HG03064 (cell line): ENCODE results near the gene EIF4E2.
"Not testable (repeated sequence)": the region's sequence is repeated elsewhere in the genome, so short reads cannot be mapped to it uniquely, and the experiment has no call there.

ENCODE experiments used
- ATAC-seq: cut with Tn5 transposase; IDR thresholded peaks from one replicate; pipeline ENCODE4 v1.9.1; 2021; ENCODE audit warnings: low read depth; ENCODE audit not compliant: unreplicated experiment

EIF4E2 gene

GRCh38 chr2:232521959-232522622 lies 28.4 kb upstream of the EIF4E2 start:
- no peak for ATAC-seq

- ATAC-seq, result no peak
Observed at GRCh38 chr2:232522623-232523401, 27.7 kb upstream of the EIF4E2 start.

DNA sequence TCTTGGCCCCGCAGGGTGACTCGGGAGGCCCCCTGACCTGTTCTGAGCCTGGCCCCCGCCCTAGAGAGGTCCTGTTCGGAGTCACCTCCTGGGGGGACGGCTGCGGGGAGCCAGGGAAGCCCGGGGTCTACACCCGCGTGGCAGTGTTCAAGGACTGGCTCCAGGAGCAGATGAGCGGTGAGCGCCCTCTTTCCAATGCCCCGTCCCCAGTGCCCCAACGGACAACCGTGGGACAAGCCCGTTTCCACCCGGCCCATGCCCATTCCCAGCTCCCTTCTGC lies 27.1 kb upstream of the EIF4E2 start:
- no peak for ATAC-seq

DNA sequence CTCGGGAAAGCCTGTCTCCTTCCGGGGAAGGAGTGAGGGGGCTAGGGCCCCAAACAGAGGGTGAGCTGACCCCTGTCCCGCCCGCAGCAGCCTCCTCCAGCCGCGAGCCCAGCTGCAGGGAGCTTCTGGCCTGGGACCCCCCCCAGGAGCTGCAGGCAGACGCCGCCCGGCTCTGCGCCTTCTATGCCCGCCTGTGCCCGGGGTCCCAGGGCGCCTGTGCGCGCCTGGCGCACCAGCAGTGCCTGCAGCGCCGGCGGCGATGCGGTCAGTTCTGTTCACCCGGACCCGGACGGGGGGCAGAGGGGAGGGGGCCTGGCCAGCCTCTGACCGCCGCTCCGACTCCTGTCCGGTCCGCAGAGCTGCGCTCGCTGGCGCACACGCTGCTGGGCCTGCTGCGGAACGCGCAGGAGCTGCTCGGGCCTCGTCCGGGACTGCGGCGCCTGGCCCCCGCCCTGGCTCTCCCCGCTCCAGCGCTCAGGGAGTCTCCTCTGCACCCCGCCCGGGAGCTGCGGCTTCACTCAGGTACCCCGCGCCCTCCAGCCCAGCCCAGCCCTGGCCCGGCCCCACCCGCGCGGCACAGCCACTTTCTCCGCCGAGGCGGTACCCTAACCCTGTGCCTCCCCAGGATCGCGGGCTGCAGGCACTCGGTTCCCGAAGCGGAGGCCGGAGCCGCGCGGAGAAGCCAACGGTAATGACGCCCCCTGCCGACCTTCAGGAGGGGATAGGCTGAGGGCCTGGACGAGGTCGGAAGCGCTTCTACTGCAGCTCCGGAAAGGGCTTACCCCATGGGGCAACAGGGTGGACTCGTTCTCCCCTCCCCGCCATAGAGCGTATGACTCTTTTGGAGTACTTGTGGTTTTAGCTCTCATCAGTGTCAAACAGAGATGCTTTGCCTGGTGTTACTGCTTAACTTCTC lies 26.5 kb upstream of the EIF4E2 start:
- ATAC-seq, result no peak

DNA sequence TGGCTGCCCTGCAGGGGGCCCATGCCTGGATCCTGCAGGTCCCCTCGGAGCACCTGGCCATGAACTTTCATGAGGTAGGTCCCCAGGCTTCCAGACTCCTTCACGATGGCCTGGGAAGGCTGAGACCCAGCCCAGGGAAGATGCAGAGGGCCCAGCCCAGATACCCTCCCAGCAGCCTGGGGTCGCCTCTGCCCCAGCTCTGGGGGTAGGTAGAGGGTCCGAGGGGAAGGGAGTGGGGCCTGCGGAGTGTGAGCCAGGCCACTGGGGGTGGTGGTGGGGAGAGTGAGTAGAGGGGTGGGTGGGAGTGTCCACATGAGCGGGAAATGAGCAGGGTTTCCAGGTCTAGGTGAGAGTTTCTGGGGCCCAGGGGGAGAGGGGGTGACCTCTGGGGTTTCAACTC lies 25.7 kb upstream of the EIF4E2 start:
- no peak for ATAC-seq

DNA sequence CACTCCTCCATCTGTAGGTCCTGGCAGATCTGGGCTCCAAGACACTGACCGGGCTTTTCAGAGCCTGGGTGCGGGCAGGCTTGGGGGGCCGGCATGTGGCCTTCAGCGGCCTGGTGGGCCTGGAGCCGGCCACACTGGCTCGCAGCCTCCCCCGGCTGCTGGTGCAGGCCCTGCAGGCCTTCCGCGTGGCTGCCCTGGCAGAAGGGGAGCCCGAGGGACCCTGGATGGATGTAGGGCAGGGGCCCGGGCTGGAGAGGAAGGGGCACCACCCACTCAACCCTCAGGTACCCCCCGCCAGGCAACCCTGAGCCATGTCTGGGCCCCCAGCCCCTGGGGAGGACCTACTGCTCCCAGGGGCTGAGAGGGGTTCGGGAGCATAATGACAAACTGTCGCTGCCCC lies 25.3 kb upstream of the EIF4E2 start:
- ATAC-seq, result no peak

GRCh38 chr2:232525791-232526371 lies 24.6 kb upstream of the EIF4E2 start, which contains the start of gene CHRND:
Gene CHRND (plus strand): TSS chr2:232526160. CDS start chr2:232526216, 56 bp downstream.
- ATAC-seq, result no peak

GRCh38 chr2:232526372-232526941 lies 24.0 kb upstream of the EIF4E2 start:
- no peak for ATAC-seq

DNA sequence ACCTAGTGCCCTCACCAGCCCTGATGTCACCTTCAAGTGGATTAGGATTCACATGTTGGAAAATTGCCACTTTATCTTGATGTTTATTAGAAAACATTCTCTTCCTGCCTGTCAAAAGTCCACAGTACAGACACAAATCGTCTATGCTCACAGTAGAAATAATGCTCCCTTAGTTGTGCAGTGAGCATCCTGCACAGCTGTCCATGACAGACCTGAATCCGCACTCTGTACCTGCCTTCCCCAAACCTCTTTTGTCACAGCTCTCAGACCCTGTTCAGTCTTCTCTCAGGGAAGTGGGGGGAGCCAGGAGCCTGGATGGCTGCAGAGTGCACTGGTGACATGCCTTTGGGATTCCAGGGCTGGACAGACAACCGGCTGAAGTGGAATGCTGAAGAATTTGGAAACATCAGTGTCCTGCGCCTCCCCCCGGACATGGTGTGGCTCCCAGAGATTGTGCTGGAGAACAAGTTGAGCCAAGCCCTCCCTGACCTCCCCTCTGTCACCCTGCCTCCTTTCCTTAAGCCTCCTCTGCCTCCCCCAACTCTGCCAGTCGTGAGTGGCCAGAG lies 22.5 kb upstream of the EIF4E2 start:
- ATAC-seq, result no peak

DNA sequence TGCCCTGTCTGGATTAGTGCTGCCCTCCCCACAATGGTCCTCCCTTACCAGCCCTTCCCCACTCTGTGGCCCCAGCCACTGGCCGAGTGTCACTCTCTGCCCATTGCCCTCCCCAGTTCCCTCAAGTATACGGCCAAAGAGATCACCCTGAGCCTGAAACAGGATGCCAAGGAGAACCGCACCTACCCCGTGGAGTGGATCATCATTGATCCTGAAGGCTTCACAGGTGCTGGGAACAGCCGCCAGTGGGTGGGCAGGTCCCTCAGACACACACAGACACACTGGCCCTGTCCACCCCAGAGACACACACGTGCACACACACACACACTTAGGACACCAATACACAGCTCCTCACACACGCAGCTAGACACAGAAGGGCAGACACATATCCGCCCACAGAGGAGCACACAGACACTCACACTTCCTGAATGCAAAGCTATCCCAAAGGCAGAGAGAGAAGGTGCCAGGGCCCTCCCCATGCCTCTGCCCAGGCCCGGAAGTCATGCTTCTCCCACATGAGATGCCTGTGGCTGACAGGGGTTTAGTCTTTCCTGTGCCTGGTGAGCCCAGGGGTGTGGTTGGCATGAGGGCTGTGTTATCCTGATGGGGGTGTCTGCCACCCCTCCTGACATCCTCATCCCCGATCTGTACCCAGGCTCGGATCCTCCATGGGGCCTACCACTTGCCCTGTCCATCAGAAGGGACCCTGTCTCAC lies 21.6 kb upstream of the EIF4E2 start:
- no peak for ATAC-seq

GRCh38 chr2:232529806-232530547 lies 20.5 kb upstream of the EIF4E2 start:
- ATAC-seq, result no peak

DNA sequence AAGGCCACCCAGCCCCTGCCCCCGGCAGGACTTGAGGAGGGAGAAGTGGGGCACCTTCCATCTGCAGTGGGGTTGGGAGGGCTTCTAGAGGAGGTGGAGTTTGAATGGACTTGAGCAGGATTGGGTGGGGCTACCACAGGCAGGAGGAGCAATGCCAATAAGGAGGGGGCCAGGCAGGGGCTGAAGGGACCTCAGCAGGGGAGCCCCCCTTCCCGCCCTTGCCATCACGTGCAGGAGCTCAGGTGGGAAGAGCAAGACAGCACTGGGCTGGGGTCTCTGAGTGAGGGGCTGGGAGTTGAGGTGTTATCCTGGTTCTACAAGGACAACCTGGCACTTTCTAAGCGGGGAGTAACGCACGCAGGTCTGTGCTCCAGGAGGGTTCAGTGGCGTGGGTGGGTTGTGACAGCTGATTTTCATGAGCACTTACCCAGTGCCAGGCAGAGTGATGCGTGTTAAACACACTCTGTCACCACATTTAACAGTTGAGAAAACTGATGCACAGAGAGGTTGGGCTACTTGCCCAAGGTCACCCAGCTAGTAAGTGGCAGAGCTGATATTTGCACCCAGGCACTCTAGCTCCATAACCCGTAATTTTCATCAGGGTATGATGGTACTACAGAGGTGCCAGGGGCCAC lies 19.7 kb upstream of the EIF4E2 start:
- ATAC-seq, result no peak

DNA sequence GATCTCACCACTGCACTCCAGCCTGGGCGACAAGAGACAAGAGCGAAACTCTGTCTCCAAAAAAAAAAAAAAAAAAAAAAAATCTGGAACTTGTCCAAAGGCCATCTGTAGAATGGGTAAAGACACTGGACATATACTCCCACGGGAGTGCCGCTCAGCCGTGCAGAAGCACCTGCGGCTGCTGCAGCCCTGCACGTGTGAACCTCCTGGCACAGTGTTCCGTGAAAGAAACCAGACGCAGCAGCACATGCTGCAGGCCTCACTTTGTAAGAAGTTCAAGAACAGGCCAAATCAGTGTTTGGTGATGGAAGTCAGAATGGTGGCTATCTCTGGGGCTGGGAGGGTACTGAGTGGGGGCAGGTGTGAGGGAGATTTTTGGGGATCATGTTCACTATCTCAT lies 18.1 kb upstream of the EIF4E2 start:
- no peak for ATAC-seq

DNA sequence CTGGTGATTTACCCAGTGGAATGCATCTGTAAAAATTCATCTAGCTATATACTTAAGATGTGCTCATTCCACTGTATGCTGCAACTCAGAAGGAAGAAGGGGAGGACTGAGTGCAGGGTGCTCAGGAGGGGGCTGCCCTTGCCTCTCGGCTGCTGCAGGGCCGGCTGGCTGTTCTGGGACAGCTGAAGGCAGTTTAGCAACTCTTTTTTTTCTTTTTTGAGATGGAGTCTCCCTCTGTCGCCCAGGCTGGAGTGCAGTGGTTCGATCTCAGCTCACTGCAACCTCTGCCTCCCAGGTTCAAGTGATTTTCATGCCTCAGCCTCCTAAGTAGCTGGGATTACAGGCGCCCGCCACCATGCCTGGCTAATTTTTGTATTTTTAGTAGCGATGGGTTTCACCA lies 17.7 kb upstream of the EIF4E2 start:
- not testable (repeated sequence) for ATAC-seq

GRCh38 chr2:232533944-232534710 lies 16.4 kb upstream of the EIF4E2 start:
- ATAC-seq, result no peak

DNA sequence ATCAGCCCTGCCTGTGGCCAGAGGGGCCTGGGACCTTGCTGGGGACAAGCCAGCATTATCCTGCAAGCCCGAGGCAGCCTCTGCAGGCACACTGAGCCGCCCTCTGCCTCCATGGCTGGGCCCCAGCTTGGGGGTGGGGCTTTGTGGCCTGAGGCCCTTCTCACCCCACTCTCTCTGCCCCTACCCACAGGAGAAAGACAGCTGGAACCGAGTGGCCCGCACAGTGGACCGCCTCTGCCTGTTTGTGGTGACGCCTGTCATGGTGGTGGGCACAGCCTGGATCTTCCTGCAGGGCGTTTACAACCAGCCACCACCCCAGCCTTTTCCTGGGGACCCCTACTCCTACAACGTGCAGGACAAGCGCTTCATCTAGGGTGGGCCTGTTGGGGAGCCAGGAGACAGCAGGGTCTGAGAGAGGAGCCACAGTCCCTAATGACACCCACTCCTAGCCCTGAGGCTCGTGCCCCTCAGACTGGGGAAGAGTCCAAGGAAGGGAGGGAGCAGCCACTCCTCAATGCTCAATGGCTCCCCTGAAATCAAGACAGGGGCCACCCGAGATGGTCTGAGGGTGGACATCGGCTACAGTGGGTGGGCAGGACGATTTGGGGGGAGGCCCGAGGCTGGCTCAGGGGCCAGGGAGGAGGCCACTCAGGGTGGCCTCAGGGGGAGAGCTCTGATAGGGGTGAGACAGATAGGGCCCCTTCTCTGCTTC lies 15.4 kb upstream of the EIF4E2 start:
- ATAC-seq, result no peak
